NCI-H345 treated with DMSO at 0.1 percent for 48 hours (cell line): Measurements from ENCODE around the gene KRTAP10-10.
"Not testable (repeated sequence)": the region's sequence is repeated elsewhere in the genome, so short reads cannot be mapped to it uniquely, and the experiment has no call there.

ENCODE experiments used
- DNase-seq: peaks from one replicate; lab custom pipeline; 2025; ENCODE audit not compliant: unreplicated experiment; lab: John Stamatoyannopoulos, UW

Gene KRTAP10-10

GRCh38 chr21:44681152-44681551 is 44.0 kb downstream of the KRTAP10-10 start:
- no peak for DNase-seq

GRCh38 chr21:44681861-44682579 is 44.9 kb downstream of the KRTAP10-10 start, which contains the start of gene KRTAP12-1:
KRTAP12-1 (minus strand) TSS chr21:44682163; CDS start chr21:44682123, 40 bp downstream.
- DNase-seq, result peak; percentile 96

- DNase-seq, result no peak
These were observed 45.5 kb downstream of the KRTAP10-10 start for GRCh38 chr21:44682580-44683151.

GRCh38 chr21:44684077-44684476 is 46.9 kb downstream of the KRTAP10-10 start:
- DNase-seq, result no peak

- no peak for DNase-seq
These were observed 47.3 kb downstream of the KRTAP10-10 start for GRCh38 chr21:44684483-44684882.

GRCh38 chr21:44685050-44685449 is 47.9 kb downstream of the KRTAP10-10 start:
- not testable (repeated sequence) for DNase-seq

GRCh38 chr21:44686000-44686781 is 49.0 kb downstream of the KRTAP10-10 start:
- no peak for DNase-seq

- no peak for DNase-seq
These were observed 49.8 kb downstream of the KRTAP10-10 start for GRCh38 chr21:44686843-44687561.

GRCh38 chr21:44687671-44688070 is 50.5 kb downstream of the KRTAP10-10 start:
- DNase-seq, result peak; percentile 63
